Adrenal gland (tissue), 5 donors: ENCODE results near the gene CCDC85C.

ENCODE experiments used
- POLR2A ChIP-seq, 2 donors: fragments of 450-650 bp; IDR thresholded peaks; one replicate each; pipeline ENCODE4 v1.6.1; 2017; ENCODE audit warnings: antibody characterized with exemption in 2 of 2, mild to moderate bottlenecking in 2 of 2, moderate library complexity in 1 of 2
- TF ChIP-seq, protein P1 (sequence below), 6 experiments: fragments of 450-650 bp in 4 of 6; fragments of 200-600 bp in 2 of 6; sonication (generic) in 1 of 6; IDR thresholded peaks; 1 replicate in 5 of 6; 2 replicates in 1 of 6; pipeline versions ENCODE4 v1.5.1 to v1.8.0; 2016 to 2021; ENCODE audit warnings: antibody characterized with exemption in 6 of 6, mild to moderate bottlenecking in 2 of 6, moderate library complexity in 1 of 6
- donor health status: DM: no; HTN: no; CAD: no.

DNA sequence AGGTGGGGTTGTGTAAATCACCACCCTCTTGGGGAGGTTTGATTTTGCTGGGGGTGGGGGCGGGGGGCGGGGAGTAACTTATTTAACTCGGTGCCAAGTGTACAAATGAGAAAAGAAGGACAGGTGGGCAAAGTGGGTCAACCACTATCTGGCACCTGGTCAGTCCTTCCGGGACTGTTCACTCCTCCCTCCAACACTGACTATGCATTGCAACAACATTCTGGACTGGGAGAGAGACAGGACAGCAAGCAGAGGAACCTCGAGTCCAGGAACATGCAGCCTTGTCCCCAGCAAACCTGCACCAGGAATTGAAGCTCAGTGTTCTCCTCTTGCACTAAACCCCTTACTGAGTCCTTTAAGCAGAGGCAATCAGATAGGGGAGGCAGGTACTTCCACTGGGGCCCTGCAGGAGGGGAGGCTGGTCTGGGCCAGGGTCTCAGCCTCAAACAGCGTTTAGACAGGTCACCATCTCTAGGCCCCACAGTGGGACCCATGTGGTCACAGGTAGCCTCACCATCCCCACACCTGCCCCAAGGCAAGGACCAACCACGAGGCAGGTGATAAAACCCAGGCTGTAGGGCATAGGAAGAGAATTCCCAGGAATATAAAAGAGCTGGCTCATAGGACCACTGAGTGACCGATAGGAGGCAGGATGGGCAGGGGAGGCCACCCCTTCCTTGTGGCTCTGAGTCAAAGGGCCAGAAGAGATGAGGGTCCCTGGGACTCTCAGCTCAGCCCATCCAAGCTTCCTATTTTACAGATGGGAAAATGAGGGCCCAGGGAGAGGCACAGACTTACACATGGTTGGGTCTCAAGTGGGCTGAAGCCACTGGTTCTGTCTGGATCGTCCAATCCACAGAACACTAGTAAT lies 9.8 kb downstream of the CCDC85C start:
- TF ChIP-seq, protein P1, sequence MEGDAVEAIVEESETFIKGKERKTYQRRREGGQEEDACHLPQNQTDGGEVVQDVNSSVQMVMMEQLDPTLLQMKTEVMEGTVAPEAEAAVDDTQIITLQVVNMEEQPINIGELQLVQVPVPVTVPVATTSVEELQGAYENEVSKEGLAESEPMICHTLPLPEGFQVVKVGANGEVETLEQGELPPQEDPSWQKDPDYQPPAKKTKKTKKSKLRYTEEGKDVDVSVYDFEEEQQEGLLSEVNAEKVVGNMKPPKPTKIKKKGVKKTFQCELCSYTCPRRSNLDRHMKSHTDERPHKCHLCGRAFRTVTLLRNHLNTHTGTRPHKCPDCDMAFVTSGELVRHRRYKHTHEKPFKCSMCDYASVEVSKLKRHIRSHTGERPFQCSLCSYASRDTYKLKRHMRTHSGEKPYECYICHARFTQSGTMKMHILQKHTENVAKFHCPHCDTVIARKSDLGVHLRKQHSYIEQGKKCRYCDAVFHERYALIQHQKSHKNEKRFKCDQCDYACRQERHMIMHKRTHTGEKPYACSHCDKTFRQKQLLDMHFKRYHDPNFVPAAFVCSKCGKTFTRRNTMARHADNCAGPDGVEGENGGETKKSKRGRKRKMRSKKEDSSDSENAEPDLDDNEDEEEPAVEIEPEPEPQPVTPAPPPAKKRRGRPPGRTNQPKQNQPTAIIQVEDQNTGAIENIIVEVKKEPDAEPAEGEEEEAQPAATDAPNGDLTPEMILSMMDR (IDR thresholded peaks at IDR 0.05), result no peak
- no peak for TF ChIP-seq POLR2A (IDR thresholded peaks at IDR 0.05)
